Measurements from ENCODE around the gene BCAP31.
A peak's percentile ranks its signal among the peaks of the same experiment; 100 is the strongest.
"Not testable (repeated sequence)": the region's sequence is repeated elsewhere in the genome, so short reads cannot be mapped to it uniquely, and the experiment has no call there.

BCAP31 gene

GRCh38 chrX:153706799-153707198, 17.4 kb downstream of the BCAP31 start (continued):
- TF ChIP-seq PATZ1 (CRISPR knock-in tag; IDR thresholded peaks at IDR 0.05; ENCODE audit: borderline replicate concordance) (no peak), RARB (CRISPR knock-in tag; IDR thresholded peaks at IDR 0.05) (no peak), ESRRG (CRISPR knock-in tag; IDR thresholded peaks at IDR 0.05) (no peak), OSR1 (CRISPR knock-in tag; IDR thresholded peaks at IDR 0.05) (no peak), BACH2 (CRISPR knock-in tag; IDR thresholded peaks at IDR 0.05; ENCODE audit: borderline replicate concordance) (no peak), CSRNP3 (CRISPR knock-in tag; IDR thresholded peaks at IDR 0.05) (no peak), TOX (CRISPR knock-in tag; IDR thresholded peaks at IDR 0.05; ENCODE audit: borderline replicate concordance) (no peak), GLIS3 (CRISPR knock-in tag; IDR thresholded peaks at IDR 0.05) (no peak)

GRCh38 chrX:153705403-153706060, 18.7 kb downstream of the BCAP31 start:
- peak; percentile 13; the same call in 1 of the 3 replicates for ATAC-seq

- not testable (repeated sequence) for ATAC-seq
Observed at GRCh38 chrX:153704631-153705402, 19.4 kb downstream of the BCAP31 start.

- TF ChIP-seq TSHZ2 (CRISPR knock-in tag; IDR thresholded peaks at IDR 0.05) (no peak), ARNTL (CRISPR knock-in tag; IDR thresholded peaks at IDR 0.05; ENCODE audit: borderline replicate concordance, low read depth) (no peak), OSR1 (CRISPR knock-in tag; IDR thresholded peaks at IDR 0.05) (no peak), ESRRG (CRISPR knock-in tag; IDR thresholded peaks at IDR 0.05) (no peak), TOX (CRISPR knock-in tag; IDR thresholded peaks at IDR 0.05; ENCODE audit: borderline replicate concordance) (no peak), ZNF8 (CRISPR knock-in tag; IDR thresholded peaks at IDR 0.05) (no peak), ISL1 (CRISPR knock-in tag; IDR thresholded peaks at IDR 0.05) (no peak), SNAI2 (CRISPR knock-in tag; IDR thresholded peaks at IDR 0.05) (no peak), CREB5 (CRISPR knock-in tag; IDR thresholded peaks at IDR 0.05; ENCODE audit: low read depth) (no peak), GLIS3 (CRISPR knock-in tag; IDR thresholded peaks at IDR 0.05) (no peak), BACH2 (CRISPR knock-in tag; IDR thresholded peaks at IDR 0.05; ENCODE audit: borderline replicate concordance) (no peak), ZC3H10 (CRISPR knock-in tag; IDR thresholded peaks at IDR 0.05) (no peak), PPARA (CRISPR knock-in tag; IDR thresholded peaks at IDR 0.05; ENCODE audit: borderline replicate concordance) (no peak), ZNF565 (CRISPR knock-in tag; conservative IDR thresholded peaks at IDR 0.05; ENCODE audit: low read depth) (no peak), TCF4 (CRISPR knock-in tag; IDR thresholded peaks at IDR 0.05; ENCODE audit: borderline replicate concordance) (no peak), CSRNP3 (CRISPR knock-in tag; IDR thresholded peaks at IDR 0.05) (no peak), ZNF70 (CRISPR knock-in tag; IDR thresholded peaks at IDR 0.05) (no peak), PATZ1 (CRISPR knock-in tag; IDR thresholded peaks at IDR 0.05; ENCODE audit: borderline replicate concordance) (no peak), CSDC2 (CRISPR knock-in tag; IDR thresholded peaks at IDR 0.05) (no peak), RARB (CRISPR knock-in tag; IDR thresholded peaks at IDR 0.05) (no peak)
- no peak for ATAC-seq
Observed at GRCh38 chrX:153704021-153704526, 20.1 kb downstream of the BCAP31 start.
